HCT116 (cell line): ENCODE measurements around the gene SLC7A10. TPM values are rescaled to one million over a fixed set of nuclear protein-coding genes. Genes with fewer than 3 reads are reported as not detected.

Source experiments
- ATAC-seq: fragments of 200-7000 bp; cut with Tn5 transposase; 2 replicates; pipeline ENCODE4 v1.9.1; 2020; ENCODE audit warnings: mild to moderate bottlenecking, moderate library complexity
- BruUV-seq: library from RNA; stranded (reverse); fragments of 400-500 nt; replicated peaks from 2 replicates; lab custom pipeline; 2021; lab: Mats Ljungman, UMichigan
- CTCF ChIA-PET: fragments of 300-600 bp; sonication (Branson Sonifier 250); formaldehyde crosslinking; loops from one replicate; lab custom pipeline; 2021; ENCODE audit warnings: antibody characterized with exemption; lab: Charles Lee
- POLR2A ChIA-PET: fragments of 300-600, 350-600 bp; sonication (Branson Sonifier 250); formaldehyde crosslinking; loops from one replicate; lab custom pipeline; 2021; ENCODE audit warnings: antibody characterized with exemption; lab: Charles Lee
- RAD21 ChIA-PET, 2 experiments: fragments of 300-600 bp; sonication (Branson Sonifier 250); formaldehyde crosslinking; loops; one replicate each; lab custom pipeline; 2023; ENCODE audit warnings: low total read pairs in 2 of 2; ENCODE audit not compliant: uncharacterized antibody in 2 of 2, unreplicated experiment in 2 of 2, low non-redundant PET in 1 of 2; lab: Charles Lee
- DNase-seq: peaks from one replicate; pipeline ENCODE4 v3.0.0-alpha.2; 2010; ENCODE audit warnings: low read depth, low spot score
- H2AFZ ChIP-seq: fragments of 200-600 bp; shearing (Covaris generic), sonication (generic); 2 replicates; pipeline ENCODE4 v1.6.1; 2017; ENCODE audit warnings: low read depth, mixed run types, mixed read lengths, antibody characterized with exemption, low read length; ENCODE audit not compliant: poor library complexity, severe bottlenecking
- H3K27ac ChIP-seq: 2 replicates; pipeline ENCODE4 v1.5.1; 2012; ENCODE audit warnings: low read depth, low read length
- H3K27me3 ChIP-seq: fragments of 200-600 bp; sonication (generic); 2 replicates; pipeline ENCODE4 v1.6.1; 2016; ENCODE audit warnings: mixed run types, low read length, mixed read lengths; ENCODE audit not compliant: insufficient read depth
- H3K36me3 ChIP-seq, 2 experiments: fragments of 200-500 bp in 1 of 2; fragments of 200-600 bp in 1 of 2; sonication (Bioruptor generic) in 1 of 2; sonication (generic) in 1 of 2; 2 replicates each; pipeline versions ENCODE4 v1.5.1 to v1.6.1; 2014 to 2016; ENCODE audit warnings: low read length in 2 of 2, inconsistent platforms in 1 of 2, mixed read lengths in 1 of 2, mixed run types in 1 of 2; ENCODE audit not compliant: insufficient read depth in 2 of 2, control insufficient read depth in 1 of 2
- H3K4me1 ChIP-seq, 2 experiments: fragments of 200-600 bp in 1 of 2; sonication (generic) in 1 of 2; 2 replicates each; pipeline versions ENCODE4 v1.5.1 to v1.6.1; 2012 to 2017; ENCODE audit warnings: low read length in 2 of 2, inconsistent platforms in 1 of 2, mild to moderate bottlenecking in 1 of 2, mixed read lengths in 1 of 2, mixed run types in 1 of 2, moderate library complexity in 1 of 2; ENCODE audit not compliant: insufficient read depth in 2 of 2, control insufficient read depth in 1 of 2
- H3K4me2 ChIP-seq: fragments of 200-600 bp; sonication (generic); 2 replicates; pipeline ENCODE4 v1.6.1; 2017; ENCODE audit warnings: mixed run types, low read length, mixed read lengths
- H3K4me3 ChIP-seq, 2 experiments: fragments of 200-600 bp in 1 of 2; sonication (generic) in 1 of 2; replicated peaks in 1 of 2; 2 replicates each; pipeline ENCODE4 v1.5.1; 2011 to 2016; ENCODE audit warnings: low read length in 2 of 2, control low read depth in 1 of 2, low read depth in 1 of 2, mild to moderate bottlenecking in 1 of 2, mixed read lengths in 1 of 2, mixed run types in 1 of 2
- H3K79me2 ChIP-seq: fragments of 200-600 bp; sonication (generic); 2 replicates; pipeline ENCODE4 v1.6.1; 2017; ENCODE audit warnings: mild to moderate bottlenecking, mixed run types, low read length, moderate library complexity, mixed read lengths; ENCODE audit not compliant: insufficient read depth
- H3K9ac ChIP-seq: fragments of 200-600 bp; sonication (generic); 2 replicates; pipeline ENCODE4 v1.6.1; 2016; ENCODE audit warnings: low read length, mixed read lengths
- H3K9me2 ChIP-seq: fragments of 200-600 bp; sonication (generic), shearing (Covaris generic); 2 replicates; pipeline ENCODE4 v1.6.1; 2017; ENCODE audit warnings: mixed run types, mild to moderate bottlenecking, moderate library complexity; ENCODE audit not compliant: insufficient read depth
- H3K9me3 ChIP-seq, 2 experiments: fragments of 200-500 bp in 1 of 2; fragments of 200-600 bp in 1 of 2; sonication (Bioruptor generic) in 1 of 2; sonication (generic) in 1 of 2; 2 replicates each; pipeline ENCODE4 v1.6.1; 2014 to 2017; ENCODE audit warnings: low read length in 2 of 2, mixed read lengths in 2 of 2, inconsistent platforms in 1 of 2, low read depth in 1 of 2, mild to moderate bottlenecking in 1 of 2, mixed run types in 1 of 2, moderate library complexity in 1 of 2; ENCODE audit not compliant: control insufficient read depth in 1 of 2, insufficient read depth in 1 of 2
- H4K20me1 ChIP-seq: fragments of 200-600 bp; sonication (generic), shearing (Covaris generic); 2 replicates; pipeline ENCODE4 v1.6.1; 2017; ENCODE audit warnings: mixed run types, mild to moderate bottlenecking, moderate library complexity; ENCODE audit not compliant: insufficient read depth
- CBX3 ChIP-seq: IDR thresholded peaks from 2 replicates; pipeline ENCODE4 v1.6.1; 2012; ENCODE audit warnings: low read depth
- ELF1 ChIP-seq: IDR thresholded peaks from 2 replicates; pipeline ENCODE4 v1.6.1; 2012; ENCODE audit warnings: low read depth, borderline replicate concordance
- EZH2phosphoT487 ChIP-seq: fragments of 200-600 bp; IDR thresholded peaks from 2 replicates; pipeline ENCODE4 v1.6.1; 2018; ENCODE audit warnings: antibody characterized with exemption, borderline replicate concordance
- POLR2AphosphoS5 ChIP-seq: IDR thresholded peaks from 2 replicates; pipeline ENCODE4 v1.6.1; 2011; ENCODE audit warnings: mild to moderate bottlenecking, low read depth, low read length, moderate library complexity
- RAD21 ChIP-seq: IDR thresholded peaks from 2 replicates; pipeline ENCODE4 v1.6.1; 2012; ENCODE audit warnings: low read depth, mild to moderate bottlenecking
- SIN3A ChIP-seq: IDR thresholded peaks from 2 replicates; pipeline ENCODE4 v1.6.1; 2012; ENCODE audit warnings: low read depth
- SP1 ChIP-seq: IDR thresholded peaks from 2 replicates; pipeline ENCODE4 v1.6.1; 2012; ENCODE audit warnings: low read depth
- YY1 ChIP-seq: IDR thresholded peaks from 2 replicates; pipeline ENCODE4 v1.6.1; 2011; ENCODE audit warnings: low read length, low read depth, moderate library complexity, mild to moderate bottlenecking; ENCODE audit not compliant: insufficient replicate concordance; ENCODE audit errors: extremely low read depth
- ZBTB33 ChIP-seq: IDR thresholded peaks from 2 replicates; pipeline ENCODE4 v1.6.1; 2011; ENCODE audit warnings: mild to moderate bottlenecking, low read length, moderate library complexity; ENCODE audit not compliant: insufficient replicate concordance; ENCODE audit errors: extremely low read depth
- ZFX ChIP-seq: fragments of 450-650 bp; IDR thresholded peaks from 2 replicates; pipeline ENCODE4 v1.6.1; 2017
- ZNF274 ChIP-seq: fragments of 200-500 bp; sonication (Bioruptor generic); IDR thresholded peaks from 2 replicates; pipeline ENCODE4 v1.6.1; 2014; ENCODE audit warnings: mild to moderate bottlenecking, low read depth, low read length, inconsistent platforms
- intact Hi-C: fragments of 100-400 bp; cut with micrococcal nuclease; formaldehyde crosslinking; loops from 2 replicates; pipeline ENCODE4 v1.10.0; 2022
- total RNA-seq: library from RNA; stranded (reverse); gene quantifications from one replicate; pipeline ENCODE4 v1.2.1, GENCODE V29; 2021; ENCODE audit not compliant: unreplicated experiment
- TF ChIP-seq, protein P1 (sequence below), 3 experiments: fragments of 200-600 bp in 1 of 3; sonication (generic) in 1 of 3; IDR thresholded peaks in 2 of 3; conservative IDR thresholded peaks in 1 of 3; 2 replicates each; pipeline ENCODE4 v1.5.1; 2012 to 2017; ENCODE audit warnings: low read depth in 2 of 3, low read length in 2 of 3, antibody characterized with exemption in 1 of 3, borderline replicate concordance in 1 of 3, control low read depth in 1 of 3, mild to moderate bottlenecking in 1 of 3, mixed read lengths in 1 of 3, mixed run types in 1 of 3, moderate library complexity in 1 of 3; ENCODE audit not compliant: insufficient read depth in 1 of 3

SLC7A10 gene
- total RNA-seq, 1 experiment from 2014 or later: 0.25 TPM

DNA sequence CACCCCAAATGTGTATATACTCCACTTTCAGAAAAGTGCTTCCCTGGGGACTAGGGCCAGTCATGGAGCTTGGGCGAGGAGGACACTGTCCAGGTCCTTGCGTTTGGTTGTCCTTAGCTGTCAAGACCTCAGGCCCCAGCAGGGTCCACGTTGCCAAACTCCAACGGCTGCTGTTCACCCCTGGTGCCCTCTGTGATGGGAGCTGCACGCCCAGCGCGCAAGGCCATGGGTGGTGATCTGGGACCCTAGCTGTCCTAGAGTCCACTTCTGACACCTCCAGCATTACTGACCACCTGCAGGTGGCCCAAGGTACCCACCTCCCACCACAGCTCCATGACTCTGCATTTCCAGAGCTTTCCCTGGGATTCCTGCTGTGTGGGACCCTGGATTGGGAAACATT is 27.5 kb downstream of the SLC7A10 start:
- ATAC-seq (no peak), DNase-seq (no peak)
- ChIA-PET POLR2A (interaction anchor here (0.9 kb wide), 1 partner anchor 14 kb away, joined by 3 read pairs; no protein-coding TSS in a partner anchor), RAD21 (no interaction called here), CTCF (no interaction called here)
- no peaks in the 10 kb centered on the region for H4K20me1 ChIP-seq
- H3K9ac ChIP-seq: no peak overlapping the region
- H2AFZ ChIP-seq: no peak overlapping the region
- H3K9me3 ChIP-seq: no peaks in the 10 kb centered on the region
- intact Hi-C loops: no loop called here
- no peak overlapping the region for H3K27ac ChIP-seq
- no peaks in the 10 kb centered on the region for H3K27me3 ChIP-seq
- H3K4me3 ChIP-seq: no peak overlapping the region
- H3K9me2 ChIP-seq: no peaks in the 10 kb centered on the region
- H3K36me3 ChIP-seq: peaks cover 0 to 11% of the 10 kb centered on the region in 2 experiments; a peak in 2 of 4 replicates
- H3K4me2 ChIP-seq: no peak overlapping the region
- BruUV-seq: no TSS peak
- peaks cover 14% of the 10 kb centered on the region for H3K79me2 ChIP-seq
- TF ChIP-seq POLR2AphosphoS5 (no peak), ZBTB33 (no peak), EZH2phosphoT487 (no peak), CBX3 (no peak), YY1 (no peak), ELF1 (no peak), ZFX (no peak), SP1 (no peak), RAD21 (no peak), ZNF274 (no peak), SIN3A (no peak)
- TF ChIP-seq, protein P1, sequence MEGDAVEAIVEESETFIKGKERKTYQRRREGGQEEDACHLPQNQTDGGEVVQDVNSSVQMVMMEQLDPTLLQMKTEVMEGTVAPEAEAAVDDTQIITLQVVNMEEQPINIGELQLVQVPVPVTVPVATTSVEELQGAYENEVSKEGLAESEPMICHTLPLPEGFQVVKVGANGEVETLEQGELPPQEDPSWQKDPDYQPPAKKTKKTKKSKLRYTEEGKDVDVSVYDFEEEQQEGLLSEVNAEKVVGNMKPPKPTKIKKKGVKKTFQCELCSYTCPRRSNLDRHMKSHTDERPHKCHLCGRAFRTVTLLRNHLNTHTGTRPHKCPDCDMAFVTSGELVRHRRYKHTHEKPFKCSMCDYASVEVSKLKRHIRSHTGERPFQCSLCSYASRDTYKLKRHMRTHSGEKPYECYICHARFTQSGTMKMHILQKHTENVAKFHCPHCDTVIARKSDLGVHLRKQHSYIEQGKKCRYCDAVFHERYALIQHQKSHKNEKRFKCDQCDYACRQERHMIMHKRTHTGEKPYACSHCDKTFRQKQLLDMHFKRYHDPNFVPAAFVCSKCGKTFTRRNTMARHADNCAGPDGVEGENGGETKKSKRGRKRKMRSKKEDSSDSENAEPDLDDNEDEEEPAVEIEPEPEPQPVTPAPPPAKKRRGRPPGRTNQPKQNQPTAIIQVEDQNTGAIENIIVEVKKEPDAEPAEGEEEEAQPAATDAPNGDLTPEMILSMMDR (IDR thresholded peaks at IDR 0.05 in 2 of 3, conservative IDR thresholded peaks at IDR 0.05 in 1 of 3; ENCODE audit: borderline replicate concordance in 1 of 3, insufficient read depth in 1 of 3, low read depth in 2 of 3, low read length in 2 of 3): no peak
- TF ChIP-seq, all 23 proteins: peak for 0
- H3K4me1 ChIP-seq: peaks cover 11 to 18% of the 10 kb centered on the region in 2 experiments
